ENCODE results near the gene ARL11.
A peak's percentile ranks its signal among the peaks of the same experiment; 100 is the strongest.
"Not testable (repeated sequence)": the region's sequence is repeated elsewhere in the genome, so short reads cannot be mapped to it uniquely, and the experiment has no call there.

ARL11 gene

DNA sequence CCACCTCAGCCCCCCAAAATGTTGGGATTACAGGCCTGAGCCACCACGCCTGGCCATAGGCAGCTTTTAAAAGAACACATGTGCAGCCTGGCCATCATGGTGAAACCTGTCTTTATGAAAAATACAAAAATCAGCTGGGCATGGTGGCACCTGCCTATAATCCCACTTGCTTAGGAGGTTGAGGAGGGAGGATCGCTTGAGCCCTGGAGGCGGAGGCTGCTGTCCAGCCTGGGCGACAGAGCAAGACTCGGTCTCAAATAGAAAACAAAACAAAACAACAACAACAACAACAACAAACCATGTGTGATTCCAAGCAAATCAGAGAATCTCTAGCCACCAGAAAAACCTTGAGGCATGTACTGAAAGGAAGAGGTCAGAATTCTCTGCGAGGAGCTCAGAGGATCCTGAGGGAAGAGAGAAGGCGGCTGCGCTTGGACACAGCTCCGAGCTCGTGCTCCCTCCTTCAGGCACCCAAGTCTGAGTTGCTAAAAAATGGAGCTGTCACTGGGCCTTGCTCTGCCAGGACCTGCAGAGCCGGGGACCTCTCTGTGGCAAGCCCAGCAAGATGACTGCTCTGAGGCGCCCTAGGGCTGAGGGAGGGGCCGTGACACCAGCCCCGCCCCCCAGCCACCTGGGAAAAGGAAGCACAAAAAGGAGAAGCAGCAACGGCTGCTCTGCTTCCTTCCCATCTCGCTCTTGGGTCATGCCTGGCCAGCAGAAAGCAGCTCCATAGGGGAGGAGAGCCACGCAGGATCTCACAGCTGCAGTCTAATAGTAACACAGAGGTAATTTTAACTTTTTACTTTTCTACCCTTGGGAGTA is at the start of gene ARL11:
TSS of gene ARL11 (plus strand) at position 677 of the 822 bp plus-strand sequence. CDS start 1,941 bp downstream, outside the sequence.
- DNase-seq (ENCODE audit: low spot score), result no peak

DNA sequence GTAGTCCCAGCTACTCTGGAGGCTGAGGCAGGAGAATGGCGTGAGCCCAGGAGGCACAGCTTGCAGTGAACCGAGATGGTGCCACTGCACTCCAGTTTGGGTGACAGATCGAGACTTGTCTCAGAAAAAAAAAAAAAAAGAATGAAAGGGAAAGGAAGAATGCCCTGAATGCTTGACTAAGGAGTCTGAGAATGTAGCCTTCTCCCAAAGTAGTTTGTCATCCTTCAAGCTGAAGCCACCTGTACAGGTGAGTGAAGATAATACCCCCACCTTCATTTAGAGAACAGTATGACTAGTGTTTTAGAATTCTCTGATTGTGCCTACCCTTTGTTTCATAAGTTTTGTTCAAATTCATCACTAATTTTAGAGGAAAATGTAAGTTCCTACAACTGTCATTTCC is 48.8 kb upstream of the ARL11 start:
- no peak for DNase-seq (ENCODE audit: low spot score)

DNA sequence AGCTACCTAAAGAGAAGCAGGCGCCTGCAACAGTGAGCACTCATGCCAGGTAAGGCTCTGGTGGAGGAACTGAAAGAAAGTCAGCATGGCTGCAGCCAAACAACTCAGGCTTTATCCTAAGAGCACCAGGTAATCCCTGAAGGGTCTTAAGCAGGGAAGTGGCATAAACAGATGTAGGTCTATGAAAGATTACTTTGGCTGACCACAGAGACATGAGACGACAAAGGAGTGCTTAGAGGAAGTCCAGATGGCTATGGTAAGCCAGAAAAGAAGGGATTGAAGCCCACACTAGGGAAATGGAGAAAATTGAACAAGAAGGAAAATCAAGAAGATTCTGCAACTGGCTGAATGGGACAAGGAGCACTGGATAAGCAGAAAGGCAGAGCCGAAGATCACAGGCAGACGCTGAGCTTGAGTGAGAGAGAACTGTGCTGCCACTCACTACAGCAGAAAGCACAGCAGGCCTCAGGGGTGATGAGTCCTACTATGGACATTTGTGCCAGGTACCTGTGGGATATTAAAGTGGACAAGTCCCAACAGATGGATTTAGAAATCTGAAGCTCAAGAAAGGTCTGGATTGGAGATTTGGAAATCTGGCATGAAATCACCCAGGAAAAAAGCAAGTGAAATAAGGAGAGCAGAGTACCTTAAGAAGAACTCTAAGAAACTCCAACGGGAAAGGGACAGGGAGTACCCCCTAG is 47.2 kb upstream of the ARL11 start:
- DNase-seq (ENCODE audit: low spot score), result no peak

DNA sequence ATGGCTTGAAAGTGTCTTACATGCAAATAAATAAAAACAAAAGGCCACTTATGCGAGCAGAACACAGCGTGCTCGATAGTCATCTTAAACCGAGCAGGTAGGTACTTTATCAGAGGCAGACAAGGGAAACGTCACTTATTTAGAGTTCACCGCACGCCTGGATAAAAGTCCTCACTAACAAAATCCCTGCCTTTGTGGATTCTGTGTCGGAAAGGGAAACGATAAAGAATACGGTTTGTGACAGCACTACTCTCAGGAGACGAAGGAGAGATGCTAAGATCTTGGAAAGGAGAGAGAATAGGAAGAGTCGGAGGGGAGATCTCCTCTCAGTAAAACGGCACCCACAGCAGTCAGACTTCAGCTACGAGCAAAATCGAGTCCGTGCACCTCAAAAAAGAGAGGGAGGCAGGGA is 43.5 kb upstream of the ARL11 start:
- DNase-seq (ENCODE audit: low spot score), result no peak

DNA sequence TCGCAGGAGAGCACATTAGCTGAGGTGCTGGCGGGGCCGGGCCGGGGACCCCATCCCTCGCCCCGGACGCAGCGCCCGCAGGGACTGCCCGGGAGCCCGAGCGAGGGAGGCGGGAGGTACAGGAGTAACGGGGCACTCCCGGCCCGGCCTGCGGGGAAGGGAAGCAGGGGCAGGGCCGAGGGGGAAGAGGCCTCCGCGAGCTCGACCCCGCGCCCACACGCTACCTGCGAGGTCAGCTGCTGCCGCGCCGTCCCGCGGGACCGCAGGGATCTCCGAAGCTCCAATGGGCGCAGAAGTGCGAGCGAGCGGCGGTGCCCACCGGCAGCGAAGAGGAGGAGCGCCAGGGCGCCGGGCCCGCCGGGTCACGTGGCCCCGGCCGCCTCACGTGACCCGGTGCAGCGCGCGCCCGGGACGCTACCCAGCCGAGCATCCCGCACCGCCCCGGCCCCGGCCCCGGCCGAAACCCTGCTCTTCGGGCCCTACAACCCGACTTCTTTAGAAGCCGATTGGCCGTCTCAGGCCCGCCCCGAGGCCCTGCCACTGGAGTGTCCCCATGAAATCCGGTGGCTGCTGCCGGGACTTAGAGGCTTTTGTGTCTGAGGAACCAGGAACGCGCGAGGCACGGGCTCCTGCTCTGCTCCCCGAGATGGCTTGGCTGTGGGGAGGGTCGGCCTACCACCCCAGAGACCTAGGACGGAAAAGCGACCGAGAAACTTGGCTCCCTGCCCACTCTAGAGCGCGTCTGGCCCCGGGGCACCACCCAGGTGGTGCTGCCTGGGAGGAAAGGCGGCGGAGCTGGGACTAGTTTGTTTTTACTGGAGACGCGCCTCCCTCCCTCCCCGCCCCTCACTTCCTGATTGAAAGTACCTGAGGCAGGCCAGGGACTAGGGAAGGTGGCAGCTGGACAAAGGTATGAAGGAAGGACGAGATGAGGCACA is 42.8 kb upstream of the ARL11 start, which contains the start of gene RCBTB1:
TSS of gene RCBTB1 (minus strand) at position 339 of the 938 bp plus-strand sequence. CDS start 18,279 bp downstream, outside the sequence.
- DNase-seq (ENCODE audit: low spot score), result peak; percentile 66

DNA sequence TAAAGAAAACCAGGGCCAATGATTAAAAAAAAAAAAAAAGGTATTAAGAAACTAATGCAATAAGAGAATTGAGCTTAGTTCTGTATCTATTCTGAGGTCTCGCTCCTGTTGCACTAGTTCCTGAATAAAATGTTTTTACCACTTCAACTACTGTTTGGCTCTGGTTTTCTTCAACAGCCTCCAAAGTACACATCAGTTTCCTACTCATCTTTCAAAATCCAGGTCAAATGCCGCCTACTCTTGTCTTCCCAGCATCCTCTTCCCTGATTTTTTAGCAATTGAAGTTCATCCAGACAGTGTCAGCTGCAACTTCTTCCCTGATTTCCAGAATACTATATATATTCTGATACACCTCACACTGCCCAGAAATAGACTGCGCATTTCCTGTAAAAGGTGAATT is 41.6 kb upstream of the ARL11 start:
- no peak for DNase-seq (ENCODE audit: low spot score)

DNA sequence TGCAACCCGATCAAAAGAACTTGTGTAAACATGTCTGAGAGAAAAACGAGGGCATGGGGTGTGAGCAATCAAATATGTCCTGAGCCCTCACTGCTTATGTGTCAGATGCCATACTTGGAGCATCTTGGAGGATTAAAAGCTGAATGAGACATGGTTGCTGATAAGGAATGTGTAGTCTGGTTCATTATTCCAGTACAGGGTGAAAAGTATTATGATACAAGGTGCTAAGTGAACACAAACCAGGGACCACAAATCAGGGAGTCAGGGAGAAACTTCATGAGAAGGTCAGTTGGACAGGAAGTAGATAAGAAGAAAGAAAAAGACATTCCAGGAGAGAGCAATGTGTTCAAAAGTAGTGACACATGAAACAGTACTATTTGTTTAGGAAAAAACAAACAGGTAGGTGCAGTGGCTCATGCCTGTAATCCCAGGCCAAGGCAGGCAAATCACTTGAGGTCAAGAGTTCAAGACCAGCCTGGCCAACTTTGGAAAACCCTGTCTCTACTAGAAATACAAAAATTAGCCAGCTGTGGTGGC is 40.9 kb upstream of the ARL11 start:
- no peak for DNase-seq (ENCODE audit: low spot score)

DNA sequence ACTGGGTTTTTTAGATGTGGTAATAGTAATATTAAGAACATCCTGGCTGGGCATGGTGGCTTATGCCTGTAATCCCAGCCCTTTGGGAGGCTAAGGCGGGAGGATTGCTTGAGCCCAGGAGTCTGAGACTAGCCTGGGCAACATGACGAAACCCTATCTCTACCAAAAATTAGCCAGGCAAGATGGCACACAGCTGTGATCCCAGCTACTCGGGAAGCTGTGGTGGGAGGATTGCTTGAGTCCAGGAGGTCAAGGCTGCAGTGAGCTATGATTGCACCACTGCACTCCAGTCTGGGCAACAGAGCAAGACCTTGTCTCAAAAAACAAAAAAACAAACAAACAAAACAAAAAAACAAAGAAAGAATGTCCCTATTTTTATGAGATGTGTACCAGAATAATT is 37.6 kb upstream of the ARL11 start:
- not testable (repeated sequence) for DNase-seq (ENCODE audit: low spot score)

DNA sequence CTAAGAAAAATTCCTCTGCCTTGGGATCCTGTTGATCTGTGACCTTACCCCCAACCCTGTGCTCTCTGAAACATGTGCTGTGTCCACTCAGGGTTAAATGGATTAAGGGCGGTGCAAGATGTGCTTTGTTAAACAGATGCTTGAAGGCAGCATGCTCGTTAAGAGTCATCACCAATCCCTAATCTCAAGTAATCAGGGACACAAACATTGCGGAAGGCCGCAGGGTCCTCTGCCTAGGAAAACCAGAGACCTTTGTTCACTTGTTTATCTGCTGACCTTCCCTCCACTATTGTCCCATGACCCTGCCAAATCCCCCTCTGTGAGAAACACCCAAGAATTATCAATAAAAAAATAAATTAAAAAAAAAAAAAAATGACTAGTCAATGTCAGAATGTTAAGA is 34.4 kb upstream of the ARL11 start:
- DNase-seq (ENCODE audit: low spot score), result not testable (repeated sequence)

DNA sequence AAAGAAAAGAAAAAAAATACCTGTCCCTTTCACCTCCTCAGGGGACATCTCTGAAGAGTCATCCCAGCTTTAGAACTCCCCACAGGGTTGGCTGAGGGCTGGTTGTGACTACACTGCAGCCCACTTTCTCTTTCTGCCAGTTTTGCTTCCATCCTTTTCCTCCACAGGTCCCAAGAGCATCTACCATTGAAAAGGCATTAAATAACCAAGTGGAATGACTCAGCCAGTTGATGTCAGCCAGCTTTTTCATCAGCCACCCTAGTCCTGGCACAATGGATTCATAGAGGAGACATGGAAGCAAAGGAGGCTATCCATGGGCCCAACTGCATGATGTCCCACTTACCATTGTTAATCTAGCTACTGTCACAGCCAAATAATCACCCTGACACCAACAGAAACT is 33.7 kb upstream of the ARL11 start:
- no peak for DNase-seq (ENCODE audit: low spot score)

DNA sequence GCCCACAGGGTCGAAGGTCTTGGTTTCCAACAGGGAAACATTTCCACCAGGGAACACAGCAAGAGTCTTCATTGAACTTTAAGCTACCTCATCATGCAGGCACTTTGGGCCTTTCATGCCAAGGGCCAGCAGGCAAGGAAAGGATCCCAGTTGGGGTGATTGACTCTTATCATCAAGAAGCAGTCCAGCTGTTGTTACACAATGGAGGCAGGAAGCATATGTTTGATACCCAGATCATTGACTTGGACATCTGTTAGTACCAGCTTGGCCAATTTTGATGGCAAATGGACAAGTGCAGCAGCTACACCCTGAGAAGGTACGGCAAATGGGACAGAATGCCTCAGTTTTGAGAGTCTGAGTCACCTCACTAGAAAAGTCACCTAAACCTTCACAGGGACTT is 32.1 kb upstream of the ARL11 start:
- no peak for DNase-seq (ENCODE audit: low spot score)

DNA sequence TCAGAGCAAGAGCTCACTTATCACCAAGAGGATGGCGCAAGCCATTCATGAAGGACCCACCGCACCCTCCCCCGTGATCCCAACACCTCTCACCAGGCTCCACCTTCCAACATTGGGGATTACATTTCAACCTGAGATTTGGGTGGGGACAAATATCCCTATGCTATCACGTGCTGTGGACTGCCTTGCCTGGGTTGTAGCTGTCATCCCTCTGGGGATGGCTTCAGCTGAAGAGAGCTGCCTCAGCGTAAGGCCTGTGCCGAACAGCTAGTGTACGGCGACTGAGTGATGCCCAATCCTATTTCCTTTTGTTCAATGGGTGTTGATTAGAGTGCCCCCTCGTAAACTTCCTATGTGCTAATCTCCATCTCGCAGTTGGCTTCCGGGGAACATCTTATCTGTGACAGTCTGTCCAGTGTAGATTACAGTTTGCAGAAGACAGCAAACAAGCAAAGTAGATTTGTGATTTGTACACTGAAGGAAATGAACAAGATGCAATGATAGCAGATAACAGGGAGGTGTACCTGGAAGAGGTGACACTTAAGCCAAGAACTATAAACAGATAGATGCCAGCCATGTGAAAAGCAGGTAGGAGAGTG is 31.2 kb upstream of the ARL11 start:
- no peak for DNase-seq (ENCODE audit: low spot score)

DNA sequence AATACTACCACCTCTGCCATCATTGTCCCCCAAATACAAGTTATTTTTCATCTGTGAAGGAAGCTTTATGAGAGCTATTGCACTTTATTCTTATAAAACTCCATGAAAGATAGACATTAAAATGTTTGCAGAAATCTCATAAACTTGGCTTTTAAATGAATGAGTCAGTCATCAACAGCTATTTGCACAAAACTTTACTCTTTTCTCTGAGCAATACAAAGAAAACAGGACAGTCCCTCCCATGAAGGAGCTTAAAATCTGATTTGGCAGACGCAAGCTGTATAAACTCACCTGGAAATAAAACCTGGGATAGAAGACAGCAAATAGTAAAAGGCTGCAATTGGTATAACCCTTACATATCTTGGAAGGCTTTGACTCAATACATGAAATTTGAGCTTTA is 26.3 kb upstream of the ARL11 start:
- no peak for DNase-seq (ENCODE audit: low spot score)

DNA sequence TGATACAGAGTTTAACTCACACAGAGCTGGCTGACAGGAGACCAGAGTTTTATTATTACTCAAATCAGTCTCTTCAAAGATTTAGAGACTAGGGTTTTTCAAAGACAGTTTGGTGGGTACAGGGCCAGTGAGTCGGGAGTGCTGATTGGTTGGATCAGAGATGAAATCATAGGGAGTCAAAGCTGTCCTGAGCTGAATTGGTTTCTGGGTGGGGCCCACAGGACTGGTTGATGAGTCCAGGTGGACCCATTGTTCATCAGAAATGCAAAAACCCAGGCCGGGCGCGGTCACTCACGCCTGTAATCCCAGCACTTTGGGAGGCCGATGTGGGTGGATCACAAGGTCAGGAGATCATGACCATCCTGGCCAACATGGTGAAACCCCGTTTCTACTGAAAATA is 25.7 kb upstream of the ARL11 start:
- DNase-seq (ENCODE audit: low spot score), result not testable (repeated sequence)

DNA sequence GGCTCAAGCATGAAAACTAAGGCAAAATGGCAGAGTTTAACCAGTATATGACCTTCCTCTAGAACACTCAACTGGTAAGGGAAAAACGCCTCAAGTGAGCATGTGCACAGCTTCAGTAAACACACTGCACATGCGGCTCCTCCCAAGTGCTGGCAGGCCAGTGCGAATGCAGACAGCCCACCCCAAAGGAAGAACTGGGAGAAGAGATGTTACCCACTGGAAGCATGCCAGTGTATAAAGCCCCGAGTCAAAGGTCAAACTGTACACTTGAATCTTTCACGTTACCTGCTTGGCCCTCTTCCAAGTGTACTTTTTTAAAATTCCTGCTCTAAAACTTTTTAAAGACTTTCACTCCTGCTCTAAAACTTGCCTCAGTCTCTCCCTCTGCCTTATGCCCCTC is 23.7 kb upstream of the ARL11 start:
- no peak for DNase-seq (ENCODE audit: low spot score)

DNA sequence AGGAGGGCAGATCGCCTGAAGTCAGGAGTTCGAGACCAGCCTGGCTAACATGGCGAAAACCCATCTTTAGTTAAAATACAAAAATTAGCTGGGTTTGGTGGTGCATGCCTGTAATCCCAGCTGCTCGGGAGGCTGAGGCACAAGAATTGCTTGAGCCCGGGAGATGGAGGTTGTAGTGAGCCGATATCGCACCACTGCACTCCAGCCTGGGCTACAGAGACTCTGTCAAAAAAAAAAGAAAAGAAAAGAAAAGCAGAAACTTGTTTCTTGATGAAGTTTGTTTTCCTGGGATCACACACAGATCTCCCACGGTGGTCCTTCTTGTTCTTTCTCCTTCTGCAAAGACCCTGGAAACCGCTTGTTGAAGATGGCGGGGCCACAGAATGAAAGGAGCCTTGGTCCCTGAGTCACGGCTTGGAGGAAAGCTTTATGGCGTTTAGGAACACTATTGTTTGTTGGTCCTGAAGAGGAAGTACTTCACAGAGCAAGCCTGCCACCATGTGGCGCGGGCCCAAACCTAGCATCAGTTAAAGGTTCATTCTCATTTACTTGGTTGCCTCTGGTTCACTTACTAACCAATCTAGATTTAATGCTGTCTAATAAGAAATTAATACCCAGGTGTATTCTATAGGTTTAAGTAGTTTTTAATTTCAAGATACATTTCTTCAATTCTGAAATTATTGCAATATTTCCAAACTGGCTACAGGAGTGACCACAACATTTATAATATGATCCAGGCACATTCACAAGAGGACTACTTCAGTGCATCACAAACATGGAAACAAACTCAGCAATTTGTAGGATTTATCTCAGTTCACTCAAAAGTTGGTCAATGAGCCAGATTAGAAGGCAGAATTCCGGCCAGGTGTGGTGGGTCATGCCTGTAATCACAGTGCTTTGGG is 21.3 kb upstream of the ARL11 start:
- peak; percentile 79 for DNase-seq (ENCODE audit: low spot score)

DNA sequence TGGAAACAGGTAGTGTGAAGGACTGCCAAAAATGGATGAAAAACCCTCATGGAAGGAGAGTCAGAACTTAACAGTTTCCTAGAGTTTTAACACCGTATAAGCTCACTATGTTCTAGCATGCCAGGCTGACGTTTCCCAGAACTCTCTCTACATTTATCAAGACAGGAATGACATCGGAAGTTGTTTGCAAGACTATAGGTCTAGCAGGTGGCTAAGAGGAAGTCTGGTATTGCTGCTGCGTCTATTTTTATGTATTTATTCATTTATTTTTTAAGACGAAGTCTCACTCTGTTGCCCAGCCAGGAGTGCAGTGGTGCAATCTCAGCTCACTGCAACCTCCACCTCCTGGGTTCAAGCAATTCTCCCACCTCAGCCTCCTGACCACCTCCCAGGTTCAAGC is 20.5 kb upstream of the ARL11 start:
- no peak for DNase-seq (ENCODE audit: low spot score)

DNA sequence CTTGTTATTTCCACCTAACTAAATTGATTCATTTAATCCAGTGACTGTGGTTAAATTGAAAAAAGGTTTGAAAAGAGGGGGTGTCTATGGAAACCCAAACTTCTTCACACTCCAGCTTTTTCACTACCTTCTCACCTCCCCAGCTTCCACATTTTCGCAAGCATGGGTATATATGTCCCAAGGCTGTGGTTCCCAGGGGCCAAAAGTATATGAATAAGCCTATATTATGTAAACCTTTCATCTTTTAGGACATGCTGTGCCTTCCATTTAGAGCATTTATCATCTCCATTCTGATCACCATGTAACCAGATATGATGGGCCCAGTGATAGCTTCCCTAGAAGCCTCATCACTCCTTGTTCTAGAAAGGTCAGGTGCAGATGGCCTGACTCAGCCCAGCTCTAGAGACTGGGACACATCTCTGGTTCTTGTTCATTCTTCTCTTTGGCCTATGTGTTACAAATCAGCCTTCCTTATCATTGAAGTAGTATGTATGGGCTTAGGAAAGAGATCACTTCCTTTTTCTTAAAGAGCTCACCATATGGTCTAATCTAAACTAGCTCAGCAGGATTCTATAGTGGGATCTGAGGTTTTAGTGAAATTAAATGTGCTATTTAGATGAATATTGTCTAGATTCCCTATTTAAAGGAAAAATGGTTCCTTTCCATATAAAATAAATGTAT is 19.5 kb upstream of the ARL11 start:
- DNase-seq (ENCODE audit: low spot score), result no peak

DNA sequence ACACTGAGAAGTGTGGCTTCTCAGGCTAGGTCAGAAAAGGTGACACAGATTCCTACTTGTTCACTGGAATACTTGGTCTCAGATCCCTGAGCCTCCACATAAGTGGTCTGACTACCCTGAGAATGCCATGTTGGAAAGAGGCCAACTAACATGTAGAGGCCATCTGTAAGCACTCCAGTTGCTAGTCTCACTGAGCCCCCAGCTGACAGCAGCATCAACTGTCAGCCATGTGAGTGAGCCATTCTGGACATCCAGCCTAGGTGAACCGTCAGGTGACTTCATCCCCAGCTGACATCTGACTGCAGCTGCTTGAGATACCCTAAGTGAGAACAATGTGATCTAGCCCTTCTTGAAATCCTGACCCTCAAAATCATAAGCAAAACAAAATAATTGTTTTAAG is 18.1 kb upstream of the ARL11 start:
- DNase-seq (ENCODE audit: low spot score), result no peak

DNA sequence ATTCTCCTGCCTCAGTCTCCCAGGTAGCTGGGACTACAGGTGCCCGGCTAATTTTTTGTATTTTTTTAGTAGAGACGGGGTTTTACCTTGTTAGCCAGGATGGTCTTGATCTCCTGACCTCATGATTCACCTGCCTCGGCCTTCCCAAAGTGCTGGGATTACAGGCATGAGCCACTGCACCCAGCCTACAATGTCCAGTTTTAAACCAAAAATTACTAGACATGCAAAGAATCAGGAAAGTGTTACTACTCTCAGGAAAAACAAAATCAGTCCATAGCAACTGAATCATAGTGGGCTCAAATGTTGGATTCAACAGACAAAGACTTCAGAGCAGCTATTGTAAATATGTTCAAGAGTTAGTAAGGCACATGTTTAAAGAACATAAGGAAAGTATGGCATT is 16.3 kb upstream of the ARL11 start:
- DNase-seq (ENCODE audit: low spot score), result not testable (repeated sequence)

Measured in COLO829 (cell line).